Measurements from ENCODE around the gene TANGO6. TPM values are rescaled to one million over a fixed set of nuclear protein-coding genes. Genes with fewer than 3 reads are reported as not detected.

TANGO6 gene
- total RNA-seq, 2 donors from 2014 or later: 20.0 to 24.8 TPM

DNA sequence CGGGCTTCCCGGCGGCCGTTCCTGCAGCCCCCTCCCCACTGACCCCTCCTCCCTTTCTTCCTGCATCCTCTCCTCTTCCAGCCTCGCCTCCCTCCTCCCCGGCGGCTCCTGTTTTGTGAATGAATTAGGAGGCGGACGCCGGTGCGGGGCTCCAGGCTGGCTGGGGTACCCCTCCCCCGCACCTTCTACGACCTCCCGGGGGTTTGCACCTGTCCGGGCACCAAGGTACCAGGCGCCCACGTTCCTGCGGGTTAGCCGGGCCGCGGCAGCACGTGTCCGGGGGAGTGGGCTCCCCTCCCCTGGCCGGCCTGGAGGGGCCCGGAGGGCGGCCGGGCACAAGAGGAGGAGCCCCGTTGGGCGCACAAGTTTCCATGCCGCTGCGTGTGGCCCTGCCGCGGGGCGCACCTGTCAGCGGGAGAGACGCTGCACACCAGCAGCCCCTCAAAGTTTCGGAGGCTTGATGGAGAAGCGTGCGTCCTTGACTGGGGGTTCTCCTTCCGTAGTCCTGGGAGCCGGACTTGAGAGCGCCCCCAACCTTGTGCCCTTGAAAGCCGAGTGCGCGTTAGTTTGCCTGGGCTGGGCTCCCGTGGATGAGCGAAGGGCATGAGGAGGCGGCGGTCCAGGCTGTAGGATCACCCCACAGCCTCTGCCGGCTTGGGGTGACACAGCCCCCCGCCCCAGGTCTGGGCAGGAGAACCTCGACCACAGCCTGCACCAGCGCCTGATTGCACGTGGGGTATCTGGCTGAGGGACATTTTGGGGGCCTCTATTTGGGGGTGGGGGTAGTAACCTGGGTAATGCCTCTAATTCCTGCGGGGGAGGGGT, 263.4 kb downstream of the TANGO6 start:
- DNase-seq (peak; percentile 6 to 15), ATAC-seq (replicated peaks in 1 of 2) (peak in 1 of 2 donors; percentile 11)
- peaks cover 45% of the 10 kb centered on the region for H3K27me3 Mint-ChIP-seq (ENCODE audit: low read depth)
- no peak overlapping the region for H3K27ac Mint-ChIP-seq
- no peaks in the 10 kb centered on the region for H3K9me3 Mint-ChIP-seq
- peaks cover 4 to 5% of the 10 kb centered on the region in 2 donors for H3K36me3 Mint-ChIP-seq (ENCODE audit: insufficient read depth in 2 of 2)
- peak overlapping the region; percentile 75 to 81 for H3K4me3 Mint-ChIP-seq
- peaks cover 21% of the 10 kb centered on the region for H3K4me1 Mint-ChIP-seq (ENCODE audit: low read depth)

DNA sequence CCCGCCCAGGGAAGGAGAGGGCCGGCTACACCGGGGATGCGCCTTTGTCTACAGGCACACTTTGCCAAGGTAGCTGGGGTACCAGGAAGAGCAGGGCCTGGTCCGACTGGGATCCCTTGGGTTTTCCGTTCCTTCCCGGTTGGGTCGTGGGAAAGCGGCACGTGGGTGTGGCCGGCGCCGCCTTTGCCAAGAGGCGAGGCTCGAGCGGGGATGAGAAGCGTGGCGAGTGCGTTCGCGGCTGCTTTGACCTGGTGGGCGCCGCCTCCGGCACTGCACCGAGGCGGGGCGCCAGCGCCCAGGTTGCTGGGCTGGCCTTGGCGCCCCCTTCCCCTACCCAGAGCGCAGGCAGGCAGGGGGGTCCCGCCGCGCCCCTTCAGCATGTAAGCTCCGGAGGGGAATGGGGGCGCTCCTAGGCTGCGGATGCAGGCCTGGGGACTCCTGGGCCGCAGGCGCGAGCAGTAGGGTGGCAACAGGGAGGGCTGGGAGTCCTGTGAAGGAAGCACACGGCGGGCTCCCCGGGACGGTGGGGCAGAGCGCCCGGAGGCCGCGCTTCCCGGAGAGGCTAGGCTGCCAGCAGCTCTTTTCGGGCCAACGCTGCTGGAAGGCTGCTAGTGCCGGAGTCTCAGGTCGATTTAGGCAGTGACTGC, 264.1 kb downstream of the TANGO6 start:
- DNase-seq (no peak), ATAC-seq (replicated peaks in 1 of 2) (peak in 1 of 2 donors; percentile 23)
- peaks cover 21% of the 10 kb centered on the region for H3K4me1 Mint-ChIP-seq (ENCODE audit: low read depth)
- H3K4me3 Mint-ChIP-seq: peak overlapping the region; percentile 75 to 81
- H3K9me3 Mint-ChIP-seq: no peaks in the 10 kb centered on the region
- H3K27me3 Mint-ChIP-seq (ENCODE audit: low read depth): peaks cover 43% of the 10 kb centered on the region
- peaks cover 4 to 5% of the 10 kb centered on the region in 2 donors for H3K36me3 Mint-ChIP-seq (ENCODE audit: insufficient read depth in 2 of 2)
- H3K27ac Mint-ChIP-seq: no peak overlapping the region

DNA sequence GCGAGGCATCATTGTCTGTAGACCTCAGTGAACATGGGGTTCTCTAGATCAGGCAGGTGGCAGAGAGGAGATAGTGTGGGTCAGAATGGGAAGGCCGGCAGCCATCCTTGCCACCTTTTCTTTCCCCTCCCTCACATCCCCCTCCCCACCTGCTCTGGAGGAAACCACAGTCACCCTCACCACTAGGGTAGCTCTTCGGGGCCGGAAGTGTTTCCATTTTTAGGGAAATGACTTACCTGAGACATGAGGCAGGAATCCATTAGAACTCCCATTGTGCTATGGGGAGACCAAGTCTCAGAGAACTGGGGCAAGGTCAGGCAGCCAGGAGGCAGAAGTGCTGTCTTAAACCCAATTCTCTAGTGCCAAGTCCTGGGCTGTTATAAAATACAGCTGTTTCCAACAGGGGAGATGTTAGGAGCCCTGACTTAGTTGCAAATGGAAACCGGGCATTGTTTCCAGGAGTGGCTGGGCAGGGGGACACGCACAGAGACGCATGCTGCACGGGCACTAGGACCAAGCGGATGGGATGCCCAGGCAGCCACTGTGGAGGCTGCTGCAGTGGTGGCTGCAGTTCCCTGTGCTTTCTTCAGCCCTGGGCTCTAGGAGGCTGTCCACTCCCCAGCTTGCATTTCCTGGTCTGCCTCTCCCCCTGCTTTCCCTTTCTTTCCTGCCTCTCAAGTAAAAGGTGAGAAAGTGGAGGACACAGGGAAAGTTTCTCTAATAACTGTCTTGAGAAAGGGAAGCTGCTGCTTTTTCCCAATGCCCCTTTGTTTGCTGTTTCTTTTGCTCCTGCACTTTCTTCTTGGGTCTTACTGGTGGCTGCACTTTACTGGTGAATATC, 265.0 kb downstream of the TANGO6 start:
- H3K4me1 Mint-ChIP-seq (ENCODE audit: low read depth): peaks cover 27% of the 10 kb centered on the region
- H3K27me3 Mint-ChIP-seq (ENCODE audit: low read depth): peaks cover 35% of the 10 kb centered on the region
- H3K4me3 Mint-ChIP-seq: peak overlapping the region in 1 of 2 donors; percentile 17
- ATAC-seq (replicated peaks in 1 of 2) (no peak), DNase-seq (no peak)
- H3K36me3 Mint-ChIP-seq (ENCODE audit: insufficient read depth in 2 of 2): peaks cover 4 to 5% of the 10 kb centered on the region in 2 donors
- no peaks in the 10 kb centered on the region for H3K9me3 Mint-ChIP-seq
- H3K27ac Mint-ChIP-seq: no peak overlapping the region

DNA sequence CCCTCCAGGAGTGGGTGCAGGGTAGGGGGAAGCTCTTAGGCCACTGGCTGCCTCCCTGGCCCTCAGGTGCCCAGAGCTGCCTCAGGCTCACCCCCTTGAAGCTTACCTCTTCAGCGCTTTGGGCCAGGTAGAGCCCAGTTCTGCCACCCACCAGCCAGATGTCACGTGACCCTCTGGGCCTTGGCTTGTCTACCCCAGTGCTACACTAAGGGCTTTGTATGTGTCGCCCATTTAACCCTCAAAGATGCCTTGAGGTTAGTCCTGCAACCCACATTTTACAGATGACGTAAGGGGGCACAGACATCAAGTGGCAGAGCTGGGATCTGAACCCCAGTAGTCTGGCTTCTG, 265.5 kb downstream of the TANGO6 start:
- peaks cover 4 to 5% of the 10 kb centered on the region in 2 donors for H3K36me3 Mint-ChIP-seq (ENCODE audit: insufficient read depth in 2 of 2)
- H3K9me3 Mint-ChIP-seq: no peaks in the 10 kb centered on the region
- peaks cover 35% of the 10 kb centered on the region for H3K27me3 Mint-ChIP-seq (ENCODE audit: low read depth)
- no peak for DNase-seq
- no peak overlapping the region for H3K27ac Mint-ChIP-seq
- H3K4me1 Mint-ChIP-seq (ENCODE audit: low read depth): peaks cover 28% of the 10 kb centered on the region
- no peak for ATAC-seq (replicated peaks in 1 of 2)
- no peak overlapping the region for H3K4me3 Mint-ChIP-seq

DNA sequence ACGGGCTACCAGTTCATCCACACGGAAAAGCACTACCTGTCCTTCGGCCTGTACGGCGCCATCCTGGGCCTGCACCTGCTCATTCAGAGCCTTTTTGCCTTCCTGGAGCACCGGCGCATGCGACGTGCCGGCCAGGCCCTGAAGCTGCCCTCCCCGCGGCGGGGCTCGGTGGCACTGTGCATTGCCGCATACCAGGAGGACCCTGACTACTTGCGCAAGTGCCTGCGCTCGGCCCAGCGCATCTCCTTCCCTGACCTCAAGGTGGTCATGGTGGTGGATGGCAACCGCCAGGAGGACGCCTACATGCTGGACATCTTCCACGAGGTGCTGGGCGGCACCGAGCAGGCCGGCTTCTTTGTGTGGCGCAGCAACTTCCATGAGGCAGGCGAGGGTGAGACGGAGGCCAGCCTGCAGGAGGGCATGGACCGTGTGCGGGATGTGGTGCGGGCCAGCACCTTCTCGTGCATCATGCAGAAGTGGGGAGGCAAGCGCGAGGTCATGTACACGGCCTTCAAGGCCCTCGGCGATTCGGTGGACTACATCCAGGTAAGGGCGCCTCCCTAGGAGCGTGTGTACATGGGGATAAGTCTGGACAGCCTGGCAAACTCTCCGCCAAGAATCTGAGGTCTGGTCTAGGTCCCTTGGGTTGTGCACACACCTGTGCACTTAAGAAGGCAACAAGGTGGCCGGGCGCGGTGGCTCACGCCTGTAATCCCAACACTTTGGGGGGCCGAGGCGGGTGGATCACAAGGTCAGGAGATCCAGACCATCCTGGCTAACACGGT, 266.3 kb downstream of the TANGO6 start:
- no peaks in the 10 kb centered on the region for H3K9me3 Mint-ChIP-seq
- peaks cover 4 to 5% of the 10 kb centered on the region in 2 donors for H3K36me3 Mint-ChIP-seq (ENCODE audit: insufficient read depth in 2 of 2)
- H3K4me1 Mint-ChIP-seq (ENCODE audit: low read depth): peaks cover 28% of the 10 kb centered on the region
- no peak for ATAC-seq (replicated peaks in 1 of 2)
- H3K27me3 Mint-ChIP-seq (ENCODE audit: low read depth): peaks cover 31% of the 10 kb centered on the region
- no peak for DNase-seq
- H3K4me3 Mint-ChIP-seq: no peak overlapping the region
- no peak overlapping the region for H3K27ac Mint-ChIP-seq

DNA sequence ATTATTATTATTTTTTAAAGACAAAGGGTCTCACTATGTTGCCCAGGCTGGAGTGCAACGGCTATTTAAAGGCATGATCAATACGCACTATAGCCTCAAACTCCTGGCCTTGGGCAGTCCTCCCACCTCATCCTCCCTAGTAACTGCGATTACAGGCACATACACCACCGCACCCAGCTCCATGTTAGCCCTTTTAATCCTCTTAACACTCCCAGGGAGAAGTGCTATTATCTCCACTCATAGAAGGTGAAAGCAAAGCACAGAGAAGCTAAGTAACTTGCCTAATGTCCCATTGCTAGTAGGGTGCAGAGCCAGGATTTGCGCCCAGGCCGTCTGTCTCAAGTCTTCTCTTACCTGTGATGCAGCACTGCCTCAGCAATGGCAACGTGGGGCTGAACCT, 267.1 kb downstream of the TANGO6 start:
- Mint-ChIP-seq H3K27me3 (ENCODE audit: low read depth) (peaks cover 24% of the 10 kb centered on the region), H3K4me3 (no peak overlapping the region), H3K36me3 (ENCODE audit: insufficient read depth in 2 of 2) (peaks cover 5 to 6% of the 10 kb centered on the region in 2 donors), H3K4me1 (ENCODE audit: low read depth) (peaks cover 25% of the 10 kb centered on the region), H3K9me3 (no peaks in the 10 kb centered on the region), H3K27ac (no peak overlapping the region)
- ATAC-seq (replicated peaks in 1 of 2) (no peak), DNase-seq (no peak)

DNA sequence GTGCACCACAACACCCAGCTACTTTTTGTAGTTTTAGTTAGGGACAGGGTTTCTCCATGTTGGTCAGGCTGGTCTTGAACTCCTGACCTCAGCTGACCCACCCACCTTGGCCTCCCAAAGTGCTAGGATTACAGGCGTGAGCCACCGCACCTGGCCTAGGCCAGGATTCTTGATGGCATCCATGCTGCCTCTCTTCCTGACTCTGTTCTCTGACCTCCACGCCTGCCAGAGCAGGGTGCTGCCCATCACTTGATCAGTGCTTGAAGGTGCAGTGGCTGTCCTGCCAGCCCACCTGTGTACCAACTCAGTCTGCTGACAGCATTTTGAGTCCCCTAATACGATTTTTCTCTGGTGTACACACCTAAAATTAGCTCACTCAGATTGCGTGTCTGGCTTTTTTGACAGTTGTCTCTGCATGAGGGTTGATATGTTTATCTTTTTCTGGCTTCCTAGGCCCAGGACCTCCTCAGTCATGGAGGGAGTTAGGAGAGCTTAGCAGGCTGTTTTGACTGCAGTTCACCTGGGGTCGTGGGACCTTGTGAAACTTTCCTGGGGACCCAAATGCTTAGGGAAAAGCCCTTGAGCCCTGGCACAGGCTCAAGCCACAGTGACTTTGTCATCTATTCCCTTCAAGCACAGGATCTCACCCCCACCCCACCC, 268.0 kb downstream of the TANGO6 start:
- H3K36me3 Mint-ChIP-seq (ENCODE audit: insufficient read depth in 2 of 2): peaks cover 3 to 6% of the 10 kb centered on the region in 2 donors
- H3K4me1 Mint-ChIP-seq (ENCODE audit: low read depth): peaks cover 20% of the 10 kb centered on the region
- no peak for DNase-seq
- no peak for ATAC-seq (replicated peaks in 1 of 2)
- no peak overlapping the region for H3K27ac Mint-ChIP-seq
- no peaks in the 10 kb centered on the region for H3K9me3 Mint-ChIP-seq
- H3K27me3 Mint-ChIP-seq (ENCODE audit: low read depth): peaks cover 20% of the 10 kb centered on the region
- no peak overlapping the region for H3K4me3 Mint-ChIP-seq

DNA sequence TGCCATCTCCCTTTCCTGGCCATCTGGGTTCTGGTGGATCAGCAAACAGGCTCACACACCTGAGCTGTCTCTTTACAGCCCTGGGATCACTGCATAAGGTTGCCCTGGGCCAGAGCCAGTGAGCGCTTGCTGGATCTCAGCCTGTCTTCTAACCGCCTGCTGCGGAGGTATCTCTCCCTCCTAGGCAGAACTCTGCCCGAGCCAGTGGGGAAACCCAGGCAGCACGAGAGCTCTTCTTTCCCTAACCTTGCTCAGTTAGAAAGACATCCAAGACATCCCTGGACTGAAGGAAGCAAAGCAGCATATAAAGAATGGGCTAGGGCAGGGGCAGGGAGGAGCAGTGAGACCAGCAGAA, 268.5 kb downstream of the TANGO6 start:
- Mint-ChIP-seq H3K4me1 (ENCODE audit: low read depth) (peaks cover 18% of the 10 kb centered on the region), H3K27me3 (ENCODE audit: low read depth) (peaks cover 20% of the 10 kb centered on the region), H3K4me3 (no peak overlapping the region), H3K9me3 (no peaks in the 10 kb centered on the region), H3K27ac (no peak overlapping the region), H3K36me3 (ENCODE audit: insufficient read depth in 2 of 2) (peaks cover 3 to 6% of the 10 kb centered on the region in 2 donors)
- DNase-seq (no peak), ATAC-seq (replicated peaks in 1 of 2) (no peak)

DNA sequence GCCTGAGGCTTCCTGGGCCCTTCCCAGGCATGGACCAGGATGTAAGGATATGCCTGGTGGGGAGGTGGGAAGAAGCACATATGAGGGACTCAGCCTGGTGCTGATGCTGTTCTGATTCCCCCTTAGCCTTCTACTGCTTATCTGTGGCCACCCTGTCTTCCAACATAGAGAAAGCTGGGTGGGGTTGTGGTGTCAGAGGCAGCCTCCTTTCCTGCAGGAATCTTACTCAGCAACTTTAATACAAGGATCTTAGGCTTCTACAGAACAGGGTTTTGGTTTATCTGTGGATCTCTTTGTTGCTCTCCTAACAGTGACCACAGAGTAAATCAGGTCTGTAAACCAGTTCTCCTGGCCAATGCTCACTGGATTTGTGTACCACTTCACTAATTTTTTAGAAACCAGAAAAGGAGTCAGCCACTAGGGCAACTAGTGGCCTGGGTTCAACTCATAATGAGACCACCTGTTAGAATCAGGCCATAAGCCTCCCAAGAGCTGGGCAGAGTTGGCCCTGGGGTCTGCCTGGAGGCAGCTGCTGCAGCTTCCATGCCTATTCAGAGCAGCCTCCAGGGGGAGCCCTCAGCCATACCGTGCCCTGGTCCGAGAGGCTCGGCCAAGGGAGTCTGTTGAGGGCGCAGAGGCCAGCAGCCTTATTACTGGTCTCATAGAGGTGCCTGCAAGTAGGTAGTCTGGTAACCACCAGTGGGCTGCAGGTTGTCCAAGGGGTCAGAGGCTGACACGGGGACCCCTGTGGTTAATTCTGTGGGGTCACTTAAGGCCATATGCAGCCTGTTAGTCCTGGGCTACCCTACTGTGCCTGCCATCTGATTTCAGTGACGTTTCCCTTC, 269.2 kb downstream of the TANGO6 start:
- no peak overlapping the region for H3K27ac Mint-ChIP-seq
- ATAC-seq (replicated peaks in 1 of 2) (peak; percentile 77 to 80), DNase-seq (peak; percentile 62 to 73)
- peaks cover 13% of the 10 kb centered on the region for H3K4me1 Mint-ChIP-seq (ENCODE audit: low read depth)
- H3K36me3 Mint-ChIP-seq (ENCODE audit: insufficient read depth in 2 of 2): peaks cover 3 to 6% of the 10 kb centered on the region in 2 donors
- peaks cover 20% of the 10 kb centered on the region for H3K27me3 Mint-ChIP-seq (ENCODE audit: low read depth)
- H3K4me3 Mint-ChIP-seq: no peak overlapping the region
- no peaks in the 10 kb centered on the region for H3K9me3 Mint-ChIP-seq

DNA sequence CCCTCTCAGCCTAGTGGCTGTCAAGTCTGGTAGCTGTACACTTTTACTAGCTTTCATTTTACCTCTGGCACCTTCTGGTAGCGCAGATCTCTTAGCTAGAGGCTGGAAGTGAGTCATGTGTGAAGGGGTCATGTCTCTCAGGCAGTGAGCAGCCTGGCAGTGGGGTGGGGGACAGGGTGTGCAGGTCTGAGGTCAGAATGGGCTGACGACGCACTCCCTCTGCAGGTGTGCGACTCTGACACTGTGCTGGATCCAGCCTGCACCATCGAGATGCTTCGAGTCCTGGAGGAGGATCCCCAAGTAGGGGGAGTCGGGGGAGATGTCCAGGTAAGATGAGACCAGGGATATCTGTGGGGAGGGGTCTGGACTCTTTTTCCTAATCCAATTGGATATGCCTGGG, 269.9 kb downstream of the TANGO6 start:
- Mint-ChIP-seq H3K4me3 (no peak overlapping the region), H3K36me3 (ENCODE audit: insufficient read depth in 2 of 2) (peaks cover 4 to 7% of the 10 kb centered on the region in 2 donors), H3K27me3 (ENCODE audit: low read depth) (peaks cover 14% of the 10 kb centered on the region), H3K9me3 (no peaks in the 10 kb centered on the region), H3K27ac (no peak overlapping the region), H3K4me1 (ENCODE audit: low read depth) (peaks cover 8% of the 10 kb centered on the region)
- ATAC-seq (replicated peaks in 1 of 2): no peak
- DNase-seq: no peak

DNA sequence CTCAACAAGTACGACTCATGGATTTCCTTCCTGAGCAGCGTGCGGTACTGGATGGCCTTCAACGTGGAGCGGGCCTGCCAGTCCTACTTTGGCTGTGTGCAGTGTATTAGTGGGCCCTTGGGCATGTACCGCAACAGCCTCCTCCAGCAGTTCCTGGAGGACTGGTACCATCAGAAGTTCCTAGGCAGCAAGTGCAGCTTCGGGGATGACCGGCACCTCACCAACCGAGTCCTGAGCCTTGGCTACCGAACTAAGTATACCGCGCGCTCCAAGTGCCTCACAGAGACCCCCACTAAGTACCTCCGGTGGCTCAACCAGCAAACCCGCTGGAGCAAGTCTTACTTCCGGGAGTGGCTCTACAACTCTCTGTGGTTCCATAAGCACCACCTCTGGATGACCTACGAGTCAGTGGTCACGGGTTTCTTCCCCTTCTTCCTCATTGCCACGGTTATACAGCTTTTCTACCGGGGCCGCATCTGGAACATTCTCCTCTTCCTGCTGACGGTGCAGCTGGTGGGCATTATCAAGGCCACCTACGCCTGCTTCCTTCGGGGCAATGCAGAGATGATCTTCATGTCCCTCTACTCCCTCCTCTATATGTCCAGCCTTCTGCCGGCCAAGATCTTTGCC, 271.1 kb downstream of the TANGO6 start:
- H3K9me3 Mint-ChIP-seq: no peaks in the 10 kb centered on the region
- H3K27me3 Mint-ChIP-seq (ENCODE audit: low read depth): peaks cover 1% of the 10 kb centered on the region
- ATAC-seq (replicated peaks in 1 of 2): no peak
- H3K4me3 Mint-ChIP-seq: no peak overlapping the region
- DNase-seq: no peak
- H3K4me1 Mint-ChIP-seq (ENCODE audit: low read depth): peaks cover 7% of the 10 kb centered on the region
- no peak overlapping the region for H3K27ac Mint-ChIP-seq
- peaks cover 7% of the 10 kb centered on the region in 2 donors for H3K36me3 Mint-ChIP-seq (ENCODE audit: insufficient read depth in 2 of 2)

Data from activated T-cell treated with anti-CD3 and anti-CD28 coated beads, Interleukin-2, amount 50 U/mL, for 72 hours (primary cell).